Measurements from ENCODE around the gene TNRC6C. TPM values are rescaled to one million over a fixed set of nuclear protein-coding genes. Genes with fewer than 3 reads are reported as not detected.

TNRC6C gene
- total and polyA plus RNA-seq, 9 of the 15 experiments (the other 6 are each of a cell fraction or from before 2014, with no cell fraction given): 0.20 to 4.9 (median 2.3) TPM

GRCh38 chr17:78112518-78113471 lies 154.3 kb downstream of the TNRC6C start (continued):
- peak; percentile 85 for TF ChIP-seq SUPT5H (IDR thresholded peaks at IDR 0.05)
- TF ChIP-seq KDM2B (CRISPR knock-in tag; IDR thresholded peaks at IDR 0.05): no peak
- no peak for TF ChIP-seq GTF2A2 (tag; IDR thresholded peaks at IDR 0.05)
- no peak for TF ChIP-seq ZFP91 (CRISPR knock-in tag; IDR thresholded peaks at IDR 0.05)
- TF ChIP-seq PHB (CRISPR knock-in tag; IDR thresholded peaks at IDR 0.05): no peak
- no peak for TF ChIP-seq PTTG1 (tag; IDR thresholded peaks at IDR 0.05; ENCODE audit: low read depth)
- no peak for TF ChIP-seq SMARCA4 (IDR thresholded peaks at IDR 0.05)
- TF ChIP-seq POLR2H (tag; IDR thresholded peaks at IDR 0.05; ENCODE audit: low read depth): no peak
- TF ChIP-seq ZNF280A (IDR thresholded peaks at IDR 0.05; ENCODE audit: low read depth, partially characterized antibody): no peak
- no peak for TF ChIP-seq ZNF282 (CRISPR knock-in tag; IDR thresholded peaks at IDR 0.05)
- no peak for TF ChIP-seq ZNF239 (CRISPR knock-in tag; IDR thresholded peaks at IDR 0.05)
- no peak for TF ChIP-seq ZBTB26 (CRISPR knock-in tag; IDR thresholded peaks at IDR 0.05)
- TF ChIP-seq SMARCC2 (IDR thresholded peaks at IDR 0.05; ENCODE audit: low read depth): no peak
- no peak for TF ChIP-seq TRIM28 (IDR thresholded peaks at IDR 0.05)
- no peak for TF ChIP-seq SMAD2 (IDR thresholded peaks at IDR 0.05; ENCODE audit: low read depth, low read length)
- TF ChIP-seq PHF21A (IDR thresholded peaks at IDR 0.05; ENCODE audit: borderline replicate concordance, low read depth): no peak
- TF ChIP-seq CREM (IDR thresholded peaks at IDR 0.05; ENCODE audit: low read depth): no peak
- no peak for TF ChIP-seq ATF2 (CRISPR knock-in tag; IDR thresholded peaks at IDR 0.05)
- TF ChIP-seq HDAC6 (IDR thresholded peaks at IDR 0.05; ENCODE audit: low read depth, low read length): no peak
- TF ChIP-seq NELFE (IDR thresholded peaks at IDR 0.05; ENCODE audit: insufficient read depth, insufficient read length): no peak
- no peak for TF ChIP-seq ZBTB17 (CRISPR knock-in tag; IDR thresholded peaks at IDR 0.05)
- TF ChIP-seq SAP30 (IDR thresholded peaks at IDR 0.05; ENCODE audit: borderline replicate concordance, insufficient read depth, low read depth, low read length, poor library complexity, severe bottlenecking): no peak
- no peak for TF ChIP-seq NFYB (IDR thresholded peaks at IDR 0.05; ENCODE audit: extremely low read depth, insufficient read length)
